ENCODE data around the gene PPP1CB. TPM values are rescaled to one million over a fixed set of nuclear protein-coding genes. Genes with fewer than 3 reads are reported as not detected.

The PPP1CB gene
- total and polyA plus RNA-seq, 8 donors, result 144 to 260 (median 185) TPM

DNA sequence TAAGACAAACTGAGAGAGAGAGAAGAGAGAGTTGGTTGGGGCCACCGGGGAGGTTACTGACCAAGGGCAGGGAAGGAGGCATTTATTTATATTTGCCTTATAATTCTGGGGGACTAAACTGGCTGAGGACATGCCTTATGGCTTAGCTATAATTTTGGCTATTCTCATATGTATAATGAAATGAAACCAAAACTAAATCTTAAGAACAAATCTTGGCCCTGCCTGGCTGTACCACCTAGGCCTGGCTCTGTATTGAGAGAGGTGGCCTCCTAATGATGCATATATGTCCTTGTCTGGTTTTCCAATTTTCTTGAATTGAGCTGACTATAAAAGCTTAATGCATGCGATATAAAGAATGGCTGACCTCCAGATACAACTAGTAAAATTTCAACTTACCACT, 3.5 kb upstream of the PPP1CB start:
- DNase-seq, result no peak
- no peak overlapping the region for H3K27ac ChIP-seq
- no peaks in the 10 kb centered on the region for H3K9me3 ChIP-seq
- ATAC-seq, result no peak
- intact Hi-C loops (cut with DNase I), result no loop called here
- TF ChIP-seq, protein P1, sequence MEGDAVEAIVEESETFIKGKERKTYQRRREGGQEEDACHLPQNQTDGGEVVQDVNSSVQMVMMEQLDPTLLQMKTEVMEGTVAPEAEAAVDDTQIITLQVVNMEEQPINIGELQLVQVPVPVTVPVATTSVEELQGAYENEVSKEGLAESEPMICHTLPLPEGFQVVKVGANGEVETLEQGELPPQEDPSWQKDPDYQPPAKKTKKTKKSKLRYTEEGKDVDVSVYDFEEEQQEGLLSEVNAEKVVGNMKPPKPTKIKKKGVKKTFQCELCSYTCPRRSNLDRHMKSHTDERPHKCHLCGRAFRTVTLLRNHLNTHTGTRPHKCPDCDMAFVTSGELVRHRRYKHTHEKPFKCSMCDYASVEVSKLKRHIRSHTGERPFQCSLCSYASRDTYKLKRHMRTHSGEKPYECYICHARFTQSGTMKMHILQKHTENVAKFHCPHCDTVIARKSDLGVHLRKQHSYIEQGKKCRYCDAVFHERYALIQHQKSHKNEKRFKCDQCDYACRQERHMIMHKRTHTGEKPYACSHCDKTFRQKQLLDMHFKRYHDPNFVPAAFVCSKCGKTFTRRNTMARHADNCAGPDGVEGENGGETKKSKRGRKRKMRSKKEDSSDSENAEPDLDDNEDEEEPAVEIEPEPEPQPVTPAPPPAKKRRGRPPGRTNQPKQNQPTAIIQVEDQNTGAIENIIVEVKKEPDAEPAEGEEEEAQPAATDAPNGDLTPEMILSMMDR (IDR thresholded peaks at IDR 0.05), result no peak
- no peaks in the 10 kb centered on the region for H3K36me3 ChIP-seq
- no peak overlapping the region for H3K4me3 ChIP-seq
- peaks cover 0 to 19% of the 10 kb centered on the region in 2 donors for H3K4me1 ChIP-seq
- no peaks in the 10 kb centered on the region for H3K27me3 ChIP-seq

DNA sequence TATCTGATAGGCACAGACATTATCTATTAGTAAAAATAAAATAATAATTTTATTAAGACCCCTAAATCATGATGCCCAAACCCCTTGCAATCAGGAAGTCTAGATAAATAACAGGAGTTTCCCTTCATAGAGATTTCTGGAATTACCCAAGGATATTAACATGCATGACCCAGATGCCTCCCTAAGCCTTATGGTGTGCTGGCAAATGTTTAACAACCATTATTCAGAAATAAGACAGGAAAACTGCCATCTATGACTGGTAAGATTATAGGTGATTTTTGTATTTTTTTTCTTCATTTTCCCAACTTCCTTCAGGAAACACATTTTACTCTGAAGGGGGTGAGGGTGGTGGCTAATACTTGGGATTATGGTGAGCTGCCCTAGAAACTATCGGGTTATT, 2.7 kb upstream of the PPP1CB start:
- intact Hi-C loops (cut with DNase I), result no loop called here
- TF ChIP-seq, protein P1 (IDR thresholded peaks at IDR 0.05), result no peak
- ATAC-seq (no peak), DNase-seq (no peak)
- no peak overlapping the region for H3K27ac ChIP-seq
- peaks cover 0 to 26% of the 10 kb centered on the region in 2 donors for H3K4me1 ChIP-seq
- H3K4me3 ChIP-seq, result no peak overlapping the region
- no peaks in the 10 kb centered on the region for H3K36me3 ChIP-seq
- no peaks in the 10 kb centered on the region for H3K27me3 ChIP-seq
- no peaks in the 10 kb centered on the region for H3K9me3 ChIP-seq

GRCh38 chr2:28749526-28749925, 2.1 kb upstream of the PPP1CB start:
- DNase-seq (no peak), ATAC-seq (no peak)
- Histone ChIP-seq H3K4me1 (peaks cover 0 to 32% of the 10 kb centered on the region in 2 donors), H3K9me3 (no peaks in the 10 kb centered on the region), H3K27me3 (no peaks in the 10 kb centered on the region), H3K27ac (peak overlapping the region in 1 of 2 donors; percentile 100), H3K4me3 (no peak overlapping the region), H3K36me3 (no peaks in the 10 kb centered on the region)
- intact Hi-C loops (cut with DNase I), result no loop called here
- TF ChIP-seq, protein P1 (IDR thresholded peaks at IDR 0.05), result no peak

- peaks cover 4 to 43% of the 10 kb centered on the region in 2 donors for H3K4me1 ChIP-seq
- no peaks in the 10 kb centered on the region for H3K9me3 ChIP-seq
- ATAC-seq (peak; percentile 18), DNase-seq (peak in 2 of 4 donors; percentile 22 to 47)
- H3K27ac ChIP-seq, result peak overlapping the region; percentile 100
- intact Hi-C loops (cut with DNase I), result loop anchor here in 1 of 2 donors (10.0 kb wide), 1 partner anchor 156 kb away; no protein-coding TSS in a partner anchor
- TF ChIP-seq, protein P1 (IDR thresholded peaks at IDR 0.05), result no peak
- H3K4me3 ChIP-seq, result peak overlapping the region; percentile 83 to 96
- H3K36me3 ChIP-seq, result no peaks in the 10 kb centered on the region
- no peaks in the 10 kb centered on the region for H3K27me3 ChIP-seq
Measured at GRCh38 chr2:28750316-28751251, 1.0 kb upstream of the PPP1CB start.

- no peaks in the 10 kb centered on the region for H3K9me3 ChIP-seq
- H3K4me1 ChIP-seq, result peaks cover 15 to 58% of the 10 kb centered on the region in 2 donors
- no peaks in the 10 kb centered on the region for H3K27me3 ChIP-seq
- no peaks in the 10 kb centered on the region for H3K36me3 ChIP-seq
- ATAC-seq (peak; percentile 22), DNase-seq (peak in 3 of 4 donors; percentile 33 to 39 (median 34))
- TF ChIP-seq, protein P1 (IDR thresholded peaks at IDR 0.05), result no peak
- intact Hi-C loops (cut with DNase I), result loop anchor here in 1 of 2 donors (10.0 kb wide), 1 partner anchor 157 kb away; no protein-coding TSS in a partner anchor
- H3K27ac ChIP-seq, result peak overlapping the region; percentile 100
- peak overlapping the region; percentile 83 to 96 for H3K4me3 ChIP-seq
Measured at GRCh38 chr2:28751956-28752630, 463 bp downstream of the PPP1CB start.

Measured in left lung (tissue), 10 donors.